GM19468 (cell line): ENCODE measurements around the gene PLCD3.

ENCODE experiments used
- ATAC-seq: cut with Tn5 transposase; IDR thresholded peaks from one replicate; pipeline ENCODE4 v1.9.1; 2021; ENCODE audit warnings: mild to moderate bottlenecking, moderate library complexity, moderate number of reproducible peaks; ENCODE audit not compliant: unreplicated experiment; ENCODE audit errors: extremely low read depth

PLCD3 gene

DNA sequence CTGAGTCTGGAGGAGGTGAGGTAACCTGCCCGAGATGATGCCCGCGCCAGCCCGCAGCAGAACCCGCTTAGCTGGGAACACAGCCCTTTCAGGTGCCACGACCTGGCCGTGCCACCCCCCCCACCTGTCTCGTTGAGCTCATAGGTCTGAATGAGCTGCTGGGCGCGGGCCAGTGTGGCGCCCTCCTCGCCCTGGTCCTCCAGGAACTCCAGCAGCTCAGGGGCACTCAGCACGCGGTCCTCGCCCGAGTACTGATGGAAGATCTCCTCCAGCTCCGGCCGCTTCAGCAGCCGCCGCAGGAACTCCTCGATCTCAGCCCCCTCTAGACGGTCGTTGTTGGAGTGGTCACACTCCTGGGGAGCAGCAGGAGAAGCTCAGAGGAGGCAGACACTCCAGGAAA is 13.6 kb downstream of the PLCD3 start:
- no peak for ATAC-seq

DNA sequence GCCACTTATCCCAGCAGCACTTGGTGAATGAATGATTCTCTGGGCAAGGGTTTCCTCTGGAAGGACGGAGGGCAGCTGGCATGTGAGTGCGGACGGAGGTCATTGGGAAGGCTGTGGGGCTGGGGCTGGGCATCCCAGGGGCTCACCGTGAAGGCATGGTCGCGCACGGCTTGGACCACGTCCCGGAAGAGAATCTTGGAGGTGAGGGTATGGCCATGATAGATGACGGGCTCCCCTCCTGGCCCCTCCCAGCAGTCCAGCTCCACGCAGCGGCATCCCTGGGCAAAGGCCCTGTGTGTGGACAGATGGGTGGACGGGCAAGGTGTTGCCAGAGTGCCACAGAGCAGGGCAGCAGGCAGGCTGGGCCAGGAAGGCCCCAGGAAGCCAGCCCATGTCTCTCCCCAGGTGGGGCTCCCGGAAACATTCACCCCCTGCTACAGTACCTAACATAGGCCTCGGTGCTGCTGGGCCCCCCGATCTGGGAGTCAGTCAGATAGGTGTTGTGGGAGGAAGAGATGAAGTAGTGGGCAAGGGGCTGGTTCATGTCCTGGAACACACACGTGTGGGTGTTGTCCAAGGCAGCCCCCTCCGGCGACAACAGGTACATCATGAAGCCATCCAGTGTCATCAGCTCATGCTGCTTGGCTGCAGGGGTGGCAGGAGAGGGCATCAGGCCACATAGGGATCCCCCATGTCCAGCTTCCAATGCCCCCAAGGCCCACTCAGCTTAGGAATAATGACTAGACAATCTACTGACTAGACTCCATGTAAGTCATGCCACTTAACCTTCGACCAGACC is 14.3 kb downstream of the PLCD3 start:
- no peak for ATAC-seq

DNA sequence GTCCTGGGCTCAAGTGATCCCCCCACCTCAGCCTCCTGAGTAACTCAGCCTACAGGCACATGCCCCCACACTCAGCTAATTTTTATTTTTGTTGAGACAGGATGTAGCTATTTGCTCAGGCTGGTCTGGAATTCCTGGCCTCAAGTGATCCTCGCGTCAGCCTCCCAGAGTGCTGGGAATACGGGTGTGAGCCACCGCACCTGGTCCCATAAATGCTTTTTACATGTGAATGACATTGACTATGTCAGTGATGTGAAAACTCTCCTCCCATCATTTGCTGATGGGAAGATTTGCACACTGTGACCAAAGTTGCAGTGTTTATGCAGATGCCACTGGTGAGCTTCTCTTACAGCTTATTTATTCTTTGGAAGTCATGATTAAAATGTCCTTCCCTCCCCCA is 15.0 kb downstream of the PLCD3 start:
- no peak for ATAC-seq

DNA sequence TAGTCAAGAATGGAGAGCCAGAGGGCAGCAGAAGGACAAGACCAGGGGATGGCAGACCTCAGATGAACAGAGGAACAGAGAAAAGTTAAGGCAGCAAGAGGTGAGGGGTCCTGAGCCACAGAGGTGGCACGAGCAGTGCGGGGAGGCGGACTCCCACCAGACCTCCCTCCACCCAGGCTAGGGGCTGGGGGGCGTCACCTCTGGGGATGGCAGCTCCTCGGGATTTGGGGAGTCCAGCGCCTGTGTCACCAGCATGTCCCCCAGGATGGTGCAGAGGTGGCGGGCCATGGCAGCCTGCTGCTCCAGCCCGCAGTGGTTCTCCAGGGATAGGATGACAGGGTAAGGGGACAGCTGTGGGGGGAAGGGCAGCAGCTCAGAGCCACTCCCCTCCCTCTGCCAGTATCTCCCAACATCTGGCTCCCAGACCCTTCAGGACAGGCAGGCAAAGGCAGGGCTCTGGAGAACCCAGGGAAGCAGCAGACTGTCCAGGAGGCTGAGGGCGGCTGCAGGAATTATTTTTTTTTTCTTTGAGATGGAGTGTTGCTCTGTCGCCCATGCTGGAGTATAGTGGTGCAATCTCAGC is 15.8 kb downstream of the PLCD3 start:
- ATAC-seq = no peak

DNA sequence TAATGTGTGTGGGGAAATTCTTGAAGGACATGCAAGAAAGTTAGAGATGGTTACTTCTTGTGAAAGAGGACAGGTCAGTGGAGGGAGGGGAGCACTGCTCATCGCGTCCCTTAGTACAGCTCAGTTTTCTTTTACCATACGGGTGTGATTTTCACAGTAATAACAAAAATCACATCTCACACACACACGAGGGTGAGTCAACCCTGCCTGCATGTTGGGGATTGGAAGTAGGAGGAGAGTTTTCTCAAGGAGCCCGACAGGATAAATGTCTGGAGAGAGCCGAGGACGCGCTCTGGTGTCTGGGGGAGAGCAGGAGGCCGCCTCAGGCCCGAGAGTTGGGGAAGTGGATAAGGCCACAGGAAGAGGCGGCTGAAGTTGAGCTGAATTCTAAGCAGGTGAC is 16.4 kb downstream of the PLCD3 start:
- no peak for ATAC-seq

DNA sequence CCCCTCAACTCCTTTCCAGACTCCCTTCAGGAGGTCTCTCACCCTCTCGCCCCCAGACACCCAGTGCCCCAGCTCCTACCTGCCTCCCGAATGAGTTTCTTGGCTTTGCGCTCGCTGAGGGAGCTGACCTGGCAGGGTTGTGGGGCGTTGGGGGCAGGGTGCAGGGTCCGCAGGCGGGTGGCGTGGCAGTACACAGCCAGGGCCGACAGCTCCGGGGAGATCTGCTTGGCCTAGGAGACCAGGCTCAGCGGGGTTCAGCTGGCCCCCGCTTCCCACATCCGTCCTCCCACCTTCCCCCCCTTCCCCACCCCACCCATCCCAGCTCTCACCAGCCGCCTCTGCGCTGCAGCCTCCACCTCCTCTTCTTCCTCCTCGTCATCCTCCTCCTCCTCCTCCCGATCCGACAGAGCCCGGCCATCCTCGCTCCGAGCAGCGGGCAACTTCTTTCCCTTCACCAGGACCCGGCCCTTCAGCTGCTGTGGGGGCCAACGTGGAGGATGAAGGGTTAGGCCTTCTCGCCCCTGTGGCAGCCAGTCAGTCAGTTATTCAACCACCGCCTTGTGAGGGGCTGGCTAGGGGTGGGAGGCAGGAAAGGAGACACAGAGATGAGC is 17.2 kb downstream of the PLCD3 start:
- no peak for ATAC-seq

DNA sequence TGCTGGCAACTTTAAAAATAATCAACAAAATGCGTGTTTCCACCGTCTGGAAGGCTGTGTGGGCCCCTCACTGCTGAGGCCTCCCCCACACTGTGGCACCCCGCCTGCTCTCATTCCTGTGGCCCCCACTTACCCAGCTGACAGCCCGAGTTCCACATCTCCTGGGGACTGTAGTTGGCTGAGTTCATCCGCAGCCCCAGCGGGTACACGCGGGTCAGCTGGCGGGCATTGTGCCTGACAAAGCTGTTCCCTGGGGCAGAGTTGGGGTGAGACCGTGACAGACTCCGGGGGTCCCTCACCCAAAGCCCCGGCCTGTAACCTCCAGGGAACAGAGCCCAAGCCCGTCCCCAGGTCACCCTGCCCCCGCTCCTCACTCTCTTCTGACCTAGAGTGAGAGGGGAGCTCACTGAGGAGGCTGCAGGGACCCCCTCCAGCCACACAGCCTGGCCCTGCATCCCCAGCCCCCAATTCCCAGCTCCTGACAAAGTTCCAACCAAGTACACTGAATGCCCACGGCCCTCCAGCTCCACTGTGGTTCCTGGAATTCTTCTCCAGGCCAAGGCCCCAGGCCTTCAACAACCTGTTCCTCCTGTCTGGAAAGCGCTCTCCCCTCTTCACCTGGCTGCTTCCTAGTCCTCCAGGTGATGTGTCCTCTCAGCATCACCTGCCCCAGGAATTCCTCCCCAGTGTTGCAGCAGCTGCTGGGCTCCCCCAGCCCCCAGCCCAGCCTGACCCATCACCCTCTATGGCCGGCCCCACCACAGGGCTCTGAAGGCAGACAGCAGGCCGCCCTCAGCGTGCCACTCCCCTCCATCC is 18.0 kb downstream of the PLCD3 start:
- ATAC-seq = no peak

DNA sequence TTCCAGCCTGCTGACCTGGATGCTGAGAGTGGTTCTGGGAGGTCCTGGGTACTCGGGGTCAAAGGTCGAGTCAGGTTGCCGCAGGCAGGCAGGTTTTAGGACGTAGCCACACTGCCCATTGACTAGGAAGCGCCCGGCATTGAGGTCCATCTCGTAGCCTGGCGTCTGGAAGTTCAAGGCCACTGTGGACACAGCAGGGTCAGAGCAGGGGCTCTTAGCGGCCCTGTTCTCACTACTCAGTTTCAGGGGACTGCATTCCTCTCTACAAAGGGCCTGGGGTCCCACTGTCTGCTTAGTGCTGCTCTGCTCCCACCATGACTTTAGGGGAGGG is 18.9 kb downstream of the PLCD3 start:
- ATAC-seq = no peak

DNA sequence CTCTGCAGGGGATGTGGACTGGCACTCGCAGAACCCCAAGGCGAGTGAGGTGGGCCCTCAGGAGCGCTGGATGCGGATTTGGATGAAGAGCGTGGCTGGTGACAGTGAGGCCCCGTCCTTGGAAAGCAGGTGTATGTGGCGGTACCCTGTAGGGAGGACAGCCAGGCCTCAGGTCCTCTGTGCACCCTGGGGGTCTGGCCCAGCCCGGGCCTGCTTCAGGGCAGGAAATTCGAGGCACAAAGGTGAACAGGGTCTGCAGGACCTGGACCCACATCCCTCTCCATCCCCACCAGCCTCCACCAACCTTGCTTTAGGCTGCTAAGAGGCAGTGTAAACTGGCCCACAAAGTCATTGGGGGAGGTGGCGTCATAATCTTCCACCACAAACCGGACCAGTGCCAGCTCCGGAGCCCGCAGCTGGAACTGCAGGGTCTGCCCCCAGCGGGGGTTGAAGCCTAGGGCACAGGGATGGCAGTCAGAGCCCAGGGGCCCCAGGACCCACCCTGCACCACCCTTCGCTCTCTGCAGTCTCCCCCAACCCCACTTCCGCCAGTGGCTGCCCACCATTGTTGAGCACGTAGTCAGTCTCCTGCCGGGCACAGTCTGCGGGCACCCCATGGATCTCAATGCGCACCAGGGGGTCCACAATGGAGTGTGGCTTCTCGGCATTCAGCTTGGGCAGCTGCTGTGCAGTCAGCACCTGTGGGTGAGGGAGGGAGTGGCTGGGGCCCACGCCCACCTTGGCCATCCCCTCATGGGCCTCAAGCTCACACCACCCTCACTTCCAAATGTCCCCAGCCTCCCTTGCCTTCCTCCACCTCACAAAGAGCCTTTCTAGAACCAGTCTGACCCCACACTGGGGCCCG is 19.5 kb downstream of the PLCD3 start:
- no peak for ATAC-seq

DNA sequence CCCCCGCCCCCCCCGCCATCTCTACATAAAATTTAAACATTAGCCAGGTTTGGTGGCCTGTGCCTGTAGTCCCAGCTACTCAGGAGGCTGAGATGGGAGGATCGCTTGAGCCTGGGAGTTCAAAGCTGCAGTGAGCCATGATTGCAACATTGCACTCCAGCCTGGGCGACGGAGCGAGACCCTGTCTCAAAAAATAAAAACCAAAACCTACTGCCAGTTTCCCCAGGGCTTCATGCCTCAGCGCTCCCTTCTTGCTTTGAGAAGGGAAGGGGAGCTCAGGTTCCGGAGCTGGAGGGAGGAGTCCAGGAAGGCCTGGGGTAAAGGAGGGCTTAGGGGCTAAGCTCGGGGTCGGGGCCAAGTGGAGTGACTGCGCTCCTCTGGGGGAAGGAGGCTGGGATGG is 20.5 kb downstream of the PLCD3 start:
- no peak for ATAC-seq

DNA sequence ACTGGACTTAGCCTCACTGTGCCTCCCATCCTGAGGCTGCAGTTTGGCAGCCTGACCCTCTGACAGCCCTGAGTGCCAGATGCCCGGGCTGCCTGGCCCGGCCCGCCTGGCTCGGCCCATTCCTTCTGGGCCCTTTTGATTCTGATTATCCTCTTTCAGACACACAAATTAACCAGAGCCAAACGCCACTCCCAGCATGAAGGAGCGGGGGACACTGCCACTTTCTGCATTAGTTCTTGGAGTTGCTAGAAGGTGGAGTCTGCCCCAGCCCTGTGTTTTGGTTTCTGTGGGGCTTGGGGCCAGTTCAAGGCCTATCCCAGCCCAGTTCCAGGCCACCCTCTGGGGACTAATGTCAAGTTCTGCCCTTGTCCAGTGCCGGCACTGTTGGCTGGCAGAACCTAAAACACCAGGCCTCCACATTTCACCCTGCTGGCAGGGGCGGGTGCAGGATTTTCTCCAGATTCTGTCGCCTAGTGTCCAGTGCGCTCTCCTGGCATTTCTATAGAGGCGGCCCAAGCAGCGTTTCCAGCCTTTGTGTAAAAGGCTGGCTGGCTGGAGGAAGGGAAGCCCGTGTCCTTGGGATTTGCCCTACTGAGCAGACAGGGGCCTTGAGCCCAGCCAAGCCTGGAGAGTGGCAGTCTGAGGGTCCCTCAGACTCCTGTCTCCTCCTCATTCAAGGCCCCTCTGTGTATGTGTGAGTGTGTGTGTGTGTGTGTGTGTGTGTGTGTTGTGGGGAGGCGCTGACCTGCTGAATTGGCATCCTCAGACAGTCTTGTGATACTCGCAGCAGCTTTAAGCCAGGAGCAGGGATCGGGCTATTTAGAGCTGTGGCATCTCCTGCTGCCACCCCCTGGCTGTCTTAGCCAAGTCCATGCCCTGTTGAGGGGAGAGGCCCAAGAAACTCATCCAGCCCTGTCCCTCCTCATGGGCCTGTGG is 21.4 kb downstream of the PLCD3 start:
- no peak for ATAC-seq

DNA sequence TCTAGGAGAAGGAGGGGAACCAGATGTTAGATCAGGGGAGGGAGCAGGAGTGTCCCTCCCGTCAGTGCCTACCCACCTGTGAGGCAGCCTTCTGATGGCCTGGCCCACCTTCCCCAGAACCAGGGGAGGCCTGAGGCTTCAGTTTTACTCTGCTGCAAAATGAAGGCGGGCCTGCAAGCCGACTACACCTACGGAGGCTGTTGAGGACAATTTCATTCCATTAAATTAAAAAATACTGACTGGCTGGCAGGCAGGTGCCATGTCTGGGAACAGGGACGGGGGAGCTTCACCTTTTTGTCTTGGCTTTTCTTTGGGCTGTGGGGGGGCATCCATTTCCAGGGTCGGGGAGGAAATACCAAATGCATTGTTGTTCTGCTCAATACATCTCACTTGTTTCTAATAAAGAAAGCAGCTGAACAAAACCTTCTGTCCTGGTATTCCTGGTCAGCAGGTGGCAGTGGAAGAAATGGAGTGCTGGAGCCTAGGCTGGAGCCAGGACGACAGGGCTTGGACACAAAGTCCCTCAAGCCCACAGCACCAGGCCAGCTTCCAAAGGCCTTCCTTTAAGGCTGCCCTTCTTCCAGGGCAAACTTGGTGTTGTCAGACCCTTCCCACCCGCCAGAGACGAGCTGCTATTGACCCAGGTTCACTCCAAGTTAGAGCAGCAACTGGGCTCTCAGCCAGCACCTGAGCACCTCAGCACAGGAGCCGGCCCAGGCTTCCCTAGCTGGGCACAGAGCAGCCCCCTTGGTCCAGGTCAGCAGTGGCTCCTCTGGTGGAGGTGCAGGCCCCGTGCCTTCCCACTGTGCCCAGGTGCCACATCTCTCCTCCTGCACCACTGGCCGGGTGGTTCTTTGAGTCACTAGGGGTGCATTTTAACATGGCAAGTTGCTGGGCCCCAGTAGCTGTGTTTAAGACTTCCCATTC is 23.5 kb downstream of the PLCD3 start:
- ATAC-seq = no peak

DNA sequence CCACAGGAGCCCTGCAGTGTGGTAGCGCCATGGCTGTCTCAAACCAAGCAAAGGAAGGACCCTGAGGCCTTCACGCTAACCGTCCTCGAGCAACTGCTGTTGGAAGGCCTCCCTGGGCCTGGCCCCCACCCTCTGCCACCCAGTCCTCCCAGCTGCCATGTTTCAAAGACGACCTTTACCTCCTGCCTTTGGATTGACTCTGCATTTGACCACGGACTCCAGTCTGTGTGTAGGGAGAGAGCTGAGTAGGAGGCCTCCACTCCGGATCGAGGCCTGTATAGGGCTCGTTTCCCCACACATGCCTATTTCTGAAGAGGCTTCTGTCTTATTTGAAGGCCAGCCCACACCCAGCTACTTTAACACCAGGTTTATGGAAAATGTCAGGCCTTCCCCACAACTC is 24.3 kb downstream of the PLCD3 start:
- ATAC-seq = no peak

DNA sequence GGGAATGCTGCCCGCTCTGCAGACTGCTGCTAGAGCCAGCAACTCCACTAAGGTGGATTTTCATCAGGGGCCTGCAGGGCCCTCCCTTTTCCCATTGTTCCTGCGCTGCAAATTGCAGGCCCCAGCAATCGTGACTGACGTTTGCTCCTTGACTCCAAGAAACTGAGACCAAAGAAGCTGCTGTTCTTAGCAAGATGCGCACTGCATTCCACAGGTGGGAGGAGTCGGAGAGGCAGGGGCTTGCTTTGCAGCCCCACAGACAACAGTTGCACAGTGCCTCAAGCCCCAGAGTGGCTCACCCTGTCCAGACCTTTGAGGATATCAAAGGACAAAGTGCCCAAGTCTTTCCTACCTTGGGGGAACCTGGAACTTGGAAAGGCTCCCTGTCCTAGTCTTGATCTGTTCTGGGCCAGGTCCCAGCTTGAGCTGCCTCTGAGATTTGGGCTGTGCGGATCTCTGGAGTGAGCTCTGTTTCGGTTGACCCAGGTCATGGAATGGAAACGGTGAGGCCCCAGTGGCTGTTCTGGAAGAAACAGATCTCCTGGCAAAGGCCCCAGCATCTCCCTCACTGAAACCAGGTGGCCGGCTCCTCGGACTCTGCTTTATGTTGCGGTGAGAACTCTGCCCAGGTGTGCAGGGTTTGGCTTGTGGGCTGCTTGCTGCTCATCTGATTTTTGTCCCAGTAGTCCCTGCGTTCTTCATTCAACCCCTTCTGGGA is 24.9 kb downstream of the PLCD3 start:
- no peak for ATAC-seq

DNA sequence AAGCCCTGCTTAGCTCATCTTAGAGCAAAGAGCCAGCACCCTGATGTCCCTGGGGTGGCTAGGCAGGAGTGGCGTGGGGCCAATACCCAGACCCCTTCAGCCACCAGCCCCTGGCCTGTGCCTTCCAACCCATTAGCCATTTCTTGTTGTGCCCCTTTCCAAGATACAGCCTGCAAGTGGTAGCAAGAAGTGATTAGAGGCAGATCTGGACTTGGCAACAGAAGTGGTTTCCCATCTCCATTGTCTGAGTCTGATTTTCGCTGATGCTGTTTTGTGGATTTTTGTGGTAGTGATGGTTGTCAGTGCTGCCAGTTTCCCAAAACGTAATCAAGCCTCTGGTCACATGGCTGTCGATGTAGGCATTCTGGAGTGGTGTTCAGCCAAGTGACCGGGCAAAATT is 25.7 kb downstream of the PLCD3 start:
- no peak for ATAC-seq

DNA sequence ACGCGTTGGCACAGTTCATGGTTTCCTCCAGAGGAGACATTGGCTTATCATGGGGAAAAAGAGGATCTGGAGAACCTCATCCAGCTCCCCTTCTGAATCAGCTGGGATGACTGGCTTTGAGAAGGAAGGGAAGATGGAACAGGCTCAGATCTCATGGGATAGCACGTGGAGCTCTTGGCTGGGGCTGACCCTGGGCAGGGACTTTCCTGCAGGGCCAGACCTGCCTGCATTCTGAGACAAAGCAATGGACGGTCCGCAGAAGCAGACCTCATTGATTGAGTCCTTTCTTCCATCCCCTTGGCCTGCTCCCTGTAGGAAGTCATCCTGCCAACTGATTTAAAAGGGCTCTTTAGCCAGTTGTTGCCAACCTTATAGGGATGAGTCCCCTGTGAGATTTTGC is 26.2 kb downstream of the PLCD3 start:
- no peak for ATAC-seq

DNA sequence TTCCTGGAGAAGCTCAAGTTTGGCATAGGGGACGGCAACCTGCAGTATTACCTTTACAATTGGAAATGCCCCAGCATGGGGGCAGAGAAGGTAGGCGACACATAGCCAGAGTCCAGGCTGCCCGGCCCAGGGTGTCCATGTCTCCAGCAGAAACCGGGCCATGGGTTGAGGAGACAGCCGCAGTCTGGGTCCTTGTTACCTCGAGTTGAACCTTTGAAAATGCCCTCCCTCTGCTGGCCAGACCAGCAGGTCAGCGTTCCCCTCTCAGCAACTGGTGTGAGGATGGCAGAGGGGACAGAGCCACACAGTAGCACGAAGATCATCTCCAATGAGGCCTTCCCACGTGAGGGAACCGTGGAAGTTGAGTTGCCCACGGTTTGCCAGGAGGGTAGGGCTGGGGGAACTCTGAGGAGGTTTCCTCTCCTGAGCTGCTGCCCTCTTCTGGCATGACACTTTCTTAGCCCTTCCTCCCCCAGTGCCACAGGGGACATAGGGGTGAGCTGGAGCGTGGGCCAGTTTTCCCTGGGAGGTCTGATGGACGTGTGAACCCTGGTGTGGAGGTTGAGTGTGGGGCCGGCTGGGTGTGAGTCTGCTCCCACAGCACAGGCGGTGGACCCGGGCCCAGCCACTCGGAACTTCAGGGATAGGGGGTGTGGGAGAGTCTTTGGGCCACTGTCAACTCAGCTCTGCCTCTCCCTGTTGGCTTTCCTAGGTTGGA is 27.2 kb downstream of the PLCD3 start:
- ATAC-seq = no peak
